ENCODE data around the gene SMPD4. TPM values are rescaled to one million over a fixed set of nuclear protein-coding genes. Genes with fewer than 3 reads are reported as not detected.
"Not testable (repeated sequence)": the region's sequence is repeated elsewhere in the genome, so short reads cannot be mapped to it uniquely, and the experiment has no call there.

Gene SMPD4
- total RNA-seq, 1 donor from 2014 or later, result 91.7 TPM

GRCh38 chr2:130162968-130163367 lies 18.4 kb downstream of the SMPD4 start:
- no peaks in the 10 kb centered on the region for H3K9me3 Mint-ChIP-seq
- no peaks in the 10 kb centered on the region for H3K4me1 Mint-ChIP-seq
- TF ChIP-seq CTCF (conservative IDR thresholded peaks at IDR 0.05), result no peak
- no peak overlapping the region for H3K27ac Mint-ChIP-seq (ENCODE audit: unreplicated experiment)
- H3K36me3 Mint-ChIP-seq (ENCODE audit: low read depth), result peaks cover 17% of the 10 kb centered on the region
- H3K27me3 Mint-ChIP-seq (ENCODE audit: low read depth), result no peaks in the 10 kb centered on the region
- no peak for DNase-seq (ENCODE audit: low read depth, low spot score)
- H3K4me3 Mint-ChIP-seq, result no peak overlapping the region

- H3K4me3 Mint-ChIP-seq; H3K9me3 Mint-ChIP-seq; DNase-seq (ENCODE audit: low read depth, low spot score): not testable (repeated sequence)
Measured at GRCh38 chr2:130162486-130162885, 18.9 kb downstream of the SMPD4 start.

GRCh38 chr2:130160838-130161705 lies 20.3 kb downstream of the SMPD4 start:
- H3K9me3 Mint-ChIP-seq; H3K4me1 Mint-ChIP-seq; H3K27me3 Mint-ChIP-seq (ENCODE audit: low read depth); H3K36me3 Mint-ChIP-seq (ENCODE audit: low read depth); H3K4me3 Mint-ChIP-seq; H3K27ac Mint-ChIP-seq (ENCODE audit: unreplicated experiment); DNase-seq (ENCODE audit: low read depth, low spot score): not testable (repeated sequence)

More at GRCh38 chr2:130162486-130162885, 18.9 kb downstream of the SMPD4 start:
- H3K27me3 Mint-ChIP-seq (ENCODE audit: low read depth); H3K27ac Mint-ChIP-seq (ENCODE audit: unreplicated experiment); H3K4me1 Mint-ChIP-seq: not testable (repeated sequence)
- peaks cover 16% of the 10 kb centered on the region for H3K36me3 Mint-ChIP-seq (ENCODE audit: low read depth)

- no peak for DNase-seq (ENCODE audit: low read depth, low spot score)
- no peaks in the 10 kb centered on the region for H3K9me3 Mint-ChIP-seq
- no peak overlapping the region for H3K27ac Mint-ChIP-seq (ENCODE audit: unreplicated experiment)
Measured at GRCh38 chr2:130160131-130160530, 21.3 kb downstream of the SMPD4 start.

GRCh38 chr2:130159376-130159775 lies 22.0 kb downstream of the SMPD4 start:
- H3K27ac Mint-ChIP-seq (ENCODE audit: unreplicated experiment); H3K4me1 Mint-ChIP-seq; H3K36me3 Mint-ChIP-seq (ENCODE audit: low read depth); H3K4me3 Mint-ChIP-seq; H3K27me3 Mint-ChIP-seq (ENCODE audit: low read depth); H3K9me3 Mint-ChIP-seq; DNase-seq (ENCODE audit: low read depth, low spot score): not testable (repeated sequence)

More at GRCh38 chr2:130160131-130160530, 21.3 kb downstream of the SMPD4 start:
- no peak overlapping the region for H3K4me3 Mint-ChIP-seq
- H3K4me1 Mint-ChIP-seq, result no peaks in the 10 kb centered on the region
- no peaks in the 10 kb centered on the region for H3K27me3 Mint-ChIP-seq (ENCODE audit: low read depth)
- H3K36me3 Mint-ChIP-seq (ENCODE audit: low read depth), result peaks cover 5% of the 10 kb centered on the region
- no peak for TF ChIP-seq CTCF (conservative IDR thresholded peaks at IDR 0.05)

- H3K36me3 Mint-ChIP-seq (ENCODE audit: low read depth), result no peaks in the 10 kb centered on the region
- no peak for TF ChIP-seq CTCF (conservative IDR thresholded peaks at IDR 0.05)
- H3K4me3 Mint-ChIP-seq, result no peak overlapping the region
- H3K27me3 Mint-ChIP-seq (ENCODE audit: low read depth), result no peaks in the 10 kb centered on the region
- DNase-seq (ENCODE audit: low read depth, low spot score), result no peak
- H3K9me3 Mint-ChIP-seq, result no peaks in the 10 kb centered on the region
- no peaks in the 10 kb centered on the region for H3K4me1 Mint-ChIP-seq
- H3K27ac Mint-ChIP-seq (ENCODE audit: unreplicated experiment), result no peak overlapping the region
Measured at GRCh38 chr2:130158631-130159030, 22.8 kb downstream of the SMPD4 start.

- not testable (repeated sequence) for H3K27me3 Mint-ChIP-seq (ENCODE audit: low read depth); H3K4me3 Mint-ChIP-seq; H3K4me1 Mint-ChIP-seq; H3K27ac Mint-ChIP-seq (ENCODE audit: unreplicated experiment); DNase-seq (ENCODE audit: low read depth, low spot score); H3K36me3 Mint-ChIP-seq (ENCODE audit: low read depth); H3K9me3 Mint-ChIP-seq
Measured at GRCh38 chr2:130157825-130158514, 23.4 kb downstream of the SMPD4 start.

GRCh38 chr2:130157354-130157753 lies 24.0 kb downstream of the SMPD4 start:
- H3K4me1 Mint-ChIP-seq; H3K36me3 Mint-ChIP-seq (ENCODE audit: low read depth); DNase-seq (ENCODE audit: low read depth, low spot score); H3K4me3 Mint-ChIP-seq; H3K27me3 Mint-ChIP-seq (ENCODE audit: low read depth); H3K27ac Mint-ChIP-seq (ENCODE audit: unreplicated experiment); H3K9me3 Mint-ChIP-seq: not testable (repeated sequence)
